Measurements from ENCODE around the gene OVOL3.

DNA sequence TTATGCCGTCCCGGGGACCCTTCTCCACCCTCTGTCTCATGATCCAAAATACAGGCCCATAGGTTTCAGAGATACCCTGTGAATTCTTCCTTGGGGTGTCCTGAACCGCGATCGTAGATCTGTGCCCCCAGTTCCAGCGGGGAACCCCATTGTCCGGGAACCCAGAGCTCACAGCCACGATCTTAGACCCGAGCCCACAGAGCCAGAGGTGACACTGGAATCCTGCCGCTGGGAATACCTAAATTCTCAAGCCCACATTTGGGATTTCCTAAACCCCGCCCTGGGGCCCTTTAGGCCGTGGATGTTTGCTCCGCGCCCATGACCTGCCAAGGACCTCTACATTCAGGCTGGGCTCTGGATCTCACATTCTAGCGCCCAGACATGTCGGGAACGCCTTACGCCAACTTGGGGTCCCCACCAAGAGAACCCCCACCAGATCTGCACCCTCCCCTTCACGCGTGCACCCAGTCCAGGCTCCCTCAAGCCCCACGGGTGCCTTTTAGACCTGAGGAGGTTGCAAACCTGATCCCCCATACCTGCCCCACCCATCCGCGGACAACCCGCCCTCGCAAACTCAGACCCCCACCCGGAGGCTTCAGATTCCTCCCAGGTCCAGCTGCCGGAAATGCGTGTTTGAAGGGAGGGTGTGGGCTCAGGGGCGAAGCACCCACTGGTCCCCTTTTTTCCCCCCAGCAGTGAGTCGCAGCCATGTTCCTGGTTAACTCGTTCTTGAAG lies 29.5 kb downstream of the OVOL3 start:
- TF ChIP-seq, protein P1, sequence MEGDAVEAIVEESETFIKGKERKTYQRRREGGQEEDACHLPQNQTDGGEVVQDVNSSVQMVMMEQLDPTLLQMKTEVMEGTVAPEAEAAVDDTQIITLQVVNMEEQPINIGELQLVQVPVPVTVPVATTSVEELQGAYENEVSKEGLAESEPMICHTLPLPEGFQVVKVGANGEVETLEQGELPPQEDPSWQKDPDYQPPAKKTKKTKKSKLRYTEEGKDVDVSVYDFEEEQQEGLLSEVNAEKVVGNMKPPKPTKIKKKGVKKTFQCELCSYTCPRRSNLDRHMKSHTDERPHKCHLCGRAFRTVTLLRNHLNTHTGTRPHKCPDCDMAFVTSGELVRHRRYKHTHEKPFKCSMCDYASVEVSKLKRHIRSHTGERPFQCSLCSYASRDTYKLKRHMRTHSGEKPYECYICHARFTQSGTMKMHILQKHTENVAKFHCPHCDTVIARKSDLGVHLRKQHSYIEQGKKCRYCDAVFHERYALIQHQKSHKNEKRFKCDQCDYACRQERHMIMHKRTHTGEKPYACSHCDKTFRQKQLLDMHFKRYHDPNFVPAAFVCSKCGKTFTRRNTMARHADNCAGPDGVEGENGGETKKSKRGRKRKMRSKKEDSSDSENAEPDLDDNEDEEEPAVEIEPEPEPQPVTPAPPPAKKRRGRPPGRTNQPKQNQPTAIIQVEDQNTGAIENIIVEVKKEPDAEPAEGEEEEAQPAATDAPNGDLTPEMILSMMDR (conservative IDR thresholded peaks at IDR 0.05) = no peak
- no peak for TF ChIP-seq EZH2 (IDR thresholded peaks at IDR 0.05; ENCODE audit: low read depth)
